Posterior vena cava (tissue), 2 donors: ENCODE data around the gene LPIN3. TPM values are rescaled to one million over a fixed set of nuclear protein-coding genes. Genes with fewer than 3 reads are reported as not detected.

Source experiments
- DNase-seq: peaks from one replicate; pipeline ENCODE4 v3.0.0-alpha.2; 2020; ENCODE audit warnings: low spot score
- intact Hi-C, 2 donors: fragments of 100-400 bp; cut with DNase I; formaldehyde crosslinking; loops; one replicate each; pipeline versions ENCODE4 v1.14.1 to v1.14.2; 2022 to 2023
- total RNA-seq, 2 donors: library from RNA; stranded (reverse); fragmentation: NEBNext Ultra II Directional; extraction: Animal tissue kit (Norgen Biotek cat#: 25700); gene quantifications; one replicate each; pipeline ENCODE4 v1.2.1, GENCODE V29; 2021
- donor health status: DM: yes; HTN: yes; CAD: no.
- donor health status: DM: yes; HTN: yes; CAD: no.

LPIN3 gene
- total RNA-seq, 2 donors from 2014 or later = 12.7 to 17.6 TPM

- DNase-seq = no peak
- intact Hi-C loops = no loop called here
Measured at GRCh38 chr20:41398408-41398807, 57.8 kb downstream of the LPIN3 start.

GRCh38 chr20:41403604-41404003 lies 63.0 kb downstream of the LPIN3 start:
- no peak for DNase-seq
- intact Hi-C loops = no loop called here

GRCh38 chr20:41405436-41405835 lies 64.8 kb downstream of the LPIN3 start:
- intact Hi-C loops = loop anchor here in 1 of 2 donors (5.0 kb wide), 1 partner anchor 63 kb away; the partner anchor contains the start of gene LPIN3
- DNase-seq = no peak

GRCh38 chr20:41406353-41406752 lies 65.7 kb downstream of the LPIN3 start:
- DNase-seq = no peak
- intact Hi-C loops = loop anchor here in 1 of 2 donors (5.0 kb wide), 1 partner anchor 64 kb away; the partner anchor contains the start of gene LPIN3

- no peak for DNase-seq
- intact Hi-C loops = loop anchor here in 1 of 2 donors (5.0 kb wide), 1 partner anchor 65 kb away; the partner anchor contains the start of gene LPIN3
Measured at GRCh38 chr20:41406896-41407444, 66.3 kb downstream of the LPIN3 start.

- DNase-seq = no peak
- intact Hi-C loops = loop anchor here in 1 of 2 donors (5.0 kb wide), 1 partner anchor 65 kb away; the partner anchor contains the start of gene LPIN3
Measured at GRCh38 chr20:41407607-41408006, 67.0 kb downstream of the LPIN3 start.

- no peak for DNase-seq
- intact Hi-C loops = loop anchor here in 1 of 2 donors (5.0 kb wide), 1 partner anchor 66 kb away; the partner anchor contains the start of gene LPIN3
Measured at GRCh38 chr20:41408156-41408794, 67.7 kb downstream of the LPIN3 start.

- intact Hi-C loops = loop anchor here in 1 of 2 donors (5.0 kb wide), 1 partner anchor 67 kb away; the partner anchor contains the start of gene LPIN3
- DNase-seq = no peak
Measured at GRCh38 chr20:41408986-41409385, 68.4 kb downstream of the LPIN3 start.

Other genes starting within 250 kb of the LPIN3 start
- 10 to 100 TPM; 81.0 to 83.0 TPM for gene PLCG1, start 203.3 kb upstream of the LPIN3 start, total RNA-seq
- gene ZHX3, start 23.1 kb upstream of the LPIN3 start, total RNA-seq = 10 to 100 TPM; 88.2 to 92.9 TPM
- gene EMILIN3, start 26.0 kb downstream of the LPIN3 start, total RNA-seq = 1 to 10 TPM; 1.4 to 2.3 TPM